Fibroblast of peridontal ligament (primary cell): Measurements from ENCODE around the gene CHST12.
"Not testable (repeated sequence)": the region's sequence is repeated elsewhere in the genome, so short reads cannot be mapped to it uniquely, and the experiment has no call there.

Source experiments
- DNase-seq: peaks from one replicate; pipeline ENCODE4 v3.0.0-alpha.2; 2010; ENCODE audit errors: extremely low read depth

Gene CHST12

DNA sequence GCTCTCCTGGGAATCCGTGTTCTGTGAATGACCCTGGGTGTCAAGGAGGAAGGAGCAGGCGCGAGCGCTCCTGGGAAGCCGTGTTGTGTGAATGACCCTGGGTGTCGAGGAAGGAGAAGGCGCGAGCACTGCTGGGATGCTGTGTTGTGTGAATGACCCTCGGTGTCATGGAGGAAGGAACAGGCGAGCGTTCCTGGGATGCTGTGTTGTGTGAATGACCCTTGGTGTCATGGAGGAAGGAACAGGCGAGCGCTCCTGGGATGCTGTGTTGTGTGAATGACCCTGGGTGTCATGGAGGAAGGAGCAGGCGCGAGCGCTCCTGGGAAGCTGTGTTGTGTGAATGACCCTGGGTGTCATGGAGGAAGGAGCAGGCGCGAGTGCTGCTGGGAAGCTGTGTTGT lies 25.3 kb upstream of the CHST12 start:
- DNase-seq, result not testable (repeated sequence)

- DNase-seq, result no peak
These were observed 24.2 kb upstream of the CHST12 start for GRCh38 chr7:2379161-2379560.

DNA sequence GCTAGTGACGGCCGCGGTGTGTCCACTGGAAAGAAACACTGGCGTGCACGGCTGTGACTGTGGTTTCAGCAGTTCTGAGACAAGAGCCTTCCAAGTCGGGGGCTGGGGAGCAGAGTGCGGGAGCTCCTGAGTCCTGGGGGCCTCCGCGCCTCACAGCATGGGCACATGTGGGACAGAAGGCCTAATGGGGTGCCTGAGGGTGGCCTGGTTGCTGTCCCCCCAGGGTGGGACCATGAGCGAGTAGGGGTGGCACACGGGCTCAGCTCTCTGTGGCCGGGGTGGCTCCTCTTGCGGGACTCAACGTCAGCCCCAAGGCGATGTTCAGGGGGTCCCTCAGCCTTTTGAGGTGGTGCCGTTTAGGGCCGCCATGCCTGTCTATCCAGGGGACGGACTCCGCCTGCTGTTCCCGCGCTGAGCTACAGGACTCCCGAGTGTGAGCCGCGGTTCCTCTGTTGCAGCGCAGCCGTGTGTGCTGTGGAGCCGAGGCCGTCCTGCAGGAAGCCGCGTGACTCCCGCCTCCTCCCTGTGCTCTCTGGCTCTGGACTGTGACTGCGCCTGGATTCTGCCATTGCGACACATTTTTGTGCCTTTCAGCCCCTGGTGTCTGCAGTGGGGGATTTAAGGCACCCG lies 23.5 kb upstream of the CHST12 start:
- DNase-seq, result no peak

DNA sequence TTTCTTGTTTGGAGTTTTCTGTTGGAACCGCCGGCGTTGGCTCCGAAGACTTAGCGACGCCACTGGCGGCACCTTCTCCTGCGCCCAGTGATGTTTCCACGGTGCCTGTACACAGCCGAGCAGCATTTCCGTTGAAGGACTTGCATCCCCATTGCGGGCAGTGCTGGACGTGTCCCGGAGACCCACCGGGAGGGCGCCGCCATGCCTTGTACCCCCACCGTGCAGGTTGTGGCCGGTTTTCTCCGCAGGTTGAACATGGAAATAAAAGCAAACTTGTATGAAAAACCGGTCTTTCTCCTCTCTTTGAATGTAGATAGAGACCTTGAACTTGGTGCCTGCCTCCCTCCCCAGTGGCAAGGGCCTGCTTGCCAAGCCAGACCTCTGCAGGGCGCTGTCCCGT lies 22.9 kb upstream of the CHST12 start:
- DNase-seq, result no peak

GRCh38 chr7:2381227-2381626 lies 22.2 kb upstream of the CHST12 start:
- no peak for DNase-seq

DNA sequence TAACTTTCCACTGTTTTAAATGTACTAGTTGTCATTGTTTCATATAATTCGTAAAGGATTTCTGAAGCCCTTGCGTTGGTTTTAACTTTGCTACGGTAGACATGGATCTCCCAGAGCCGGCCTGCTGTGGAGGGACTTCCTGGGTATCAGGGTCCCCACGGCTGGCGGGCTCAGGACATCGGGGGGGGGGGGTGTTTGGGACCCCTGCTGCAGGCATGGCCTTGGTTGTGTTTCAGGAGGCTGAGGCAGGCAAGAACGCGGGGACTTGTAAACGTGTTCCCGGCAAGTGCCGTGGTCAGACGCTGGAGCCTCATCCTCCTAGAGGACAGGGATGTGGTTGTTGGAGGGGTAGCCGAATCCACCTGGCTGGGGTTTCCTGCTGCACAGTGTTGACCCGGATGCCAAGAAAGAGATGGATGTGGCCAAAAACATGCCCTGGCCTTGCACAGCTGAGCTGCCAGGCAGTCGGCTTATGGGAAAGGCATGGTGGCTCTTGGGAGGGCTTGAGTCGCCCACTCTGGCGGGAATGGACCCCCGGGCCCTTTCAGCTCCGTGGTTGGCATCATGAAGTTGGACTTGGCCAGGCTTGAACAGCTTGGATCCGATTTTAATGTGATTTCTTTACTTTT lies 21.4 kb upstream of the CHST12 start:
- DNase-seq, result no peak

DNA sequence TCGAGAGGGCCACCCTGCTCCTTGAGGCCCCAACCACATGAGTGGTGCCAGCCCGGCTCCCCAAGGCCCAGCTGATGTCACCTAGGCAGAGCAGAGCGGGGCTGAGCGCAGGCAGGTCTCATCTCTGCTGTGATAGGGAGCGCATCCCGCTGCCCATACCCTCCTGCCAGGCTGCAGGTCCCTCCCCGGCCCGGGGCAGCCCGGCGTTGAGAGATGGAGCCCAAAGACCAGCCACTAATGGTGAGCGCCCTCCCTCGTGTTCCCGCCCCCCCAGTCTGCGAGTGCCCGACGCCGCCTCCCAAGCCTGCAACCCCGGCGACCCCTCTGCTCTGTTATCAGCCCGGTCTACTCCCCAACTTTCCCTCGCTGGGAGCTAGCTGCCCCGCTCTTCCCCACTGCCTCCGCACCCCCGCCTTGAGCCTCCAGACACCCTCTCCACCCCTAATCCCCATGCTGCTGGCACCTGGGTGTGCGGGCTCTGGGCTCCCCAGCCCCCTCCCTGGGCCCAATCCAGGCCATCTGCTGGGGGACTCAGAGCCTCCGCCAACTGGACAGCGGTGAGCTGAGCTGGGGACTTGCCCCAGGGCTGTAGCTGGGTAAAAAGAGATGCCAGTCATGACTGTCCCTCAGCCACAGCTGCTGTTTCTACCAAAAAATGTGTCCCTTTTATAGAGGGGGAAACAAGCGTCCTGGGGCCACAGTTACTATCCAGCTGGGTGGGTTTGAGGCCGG lies 19.7 kb upstream of the CHST12 start:
- no peak for DNase-seq

GRCh38 chr7:2384354-2385243 lies 18.8 kb upstream of the CHST12 start:
- no peak for DNase-seq

DNA sequence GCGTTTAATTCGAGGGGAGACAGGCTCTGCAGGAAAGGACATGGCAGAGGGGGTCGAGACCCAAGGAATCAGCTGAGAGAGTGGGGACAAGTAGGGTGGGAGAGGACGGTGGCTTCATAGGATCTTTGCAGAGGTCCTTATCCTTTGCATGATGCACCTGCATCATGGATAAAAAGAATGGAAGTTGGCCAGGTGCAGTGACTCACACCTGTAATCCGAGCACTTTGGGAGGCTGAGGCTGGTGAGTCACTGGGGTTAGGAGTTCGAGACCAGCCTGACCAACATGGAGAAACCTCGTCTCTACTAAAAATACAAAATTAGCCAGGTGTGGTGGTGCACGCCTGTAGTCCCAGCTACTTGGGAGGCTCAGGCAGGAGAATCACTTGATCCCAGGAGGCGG lies 17.3 kb upstream of the CHST12 start:
- DNase-seq, result not testable (repeated sequence)

GRCh38 chr7:2386964-2387669 lies 16.3 kb upstream of the CHST12 start:
- DNase-seq, result no peak

- DNase-seq, result no peak
These were observed 15.3 kb upstream of the CHST12 start for GRCh38 chr7:2387897-2388636.

DNA sequence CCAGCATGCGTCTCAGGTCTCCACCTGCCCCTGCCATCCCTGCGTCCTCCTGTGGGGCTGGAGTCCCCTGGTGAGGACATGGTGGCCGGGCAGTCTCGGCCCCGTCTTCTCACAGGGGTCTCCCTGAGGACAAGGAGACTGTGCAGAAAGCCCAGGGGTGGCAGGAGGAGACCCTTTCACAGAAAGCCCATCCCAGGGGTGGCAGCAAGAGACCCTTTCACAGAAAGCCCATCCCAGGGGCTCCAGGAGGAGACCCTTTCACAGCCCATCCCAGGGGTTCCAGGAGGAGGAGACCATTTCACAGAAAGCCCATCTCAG lies 14.8 kb upstream of the CHST12 start:
- DNase-seq, result no peak

- not testable (repeated sequence) for DNase-seq
These were observed 13.2 kb upstream of the CHST12 start for GRCh38 chr7:2390020-2390816.

DNA sequence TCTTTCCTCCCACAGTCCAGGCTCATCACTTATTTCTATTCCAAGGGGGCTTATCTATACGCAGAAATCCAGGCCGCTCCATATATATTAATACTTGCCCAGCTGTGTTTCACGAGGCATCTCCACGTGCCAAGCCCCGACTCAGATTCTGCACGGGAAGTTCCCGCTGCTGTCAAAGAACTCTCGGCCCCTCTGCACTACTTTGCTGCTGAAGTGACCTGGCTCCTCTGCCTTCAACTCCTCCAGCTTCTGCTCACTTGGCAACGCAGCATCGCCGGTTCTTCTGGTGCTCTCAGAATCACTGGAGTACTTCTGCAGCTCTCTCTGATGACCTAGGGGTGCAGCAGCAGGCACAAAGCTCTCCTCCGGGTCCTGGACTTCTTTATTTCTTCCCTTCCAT lies 9.7 kb upstream of the CHST12 start:
- no peak for DNase-seq

DNA sequence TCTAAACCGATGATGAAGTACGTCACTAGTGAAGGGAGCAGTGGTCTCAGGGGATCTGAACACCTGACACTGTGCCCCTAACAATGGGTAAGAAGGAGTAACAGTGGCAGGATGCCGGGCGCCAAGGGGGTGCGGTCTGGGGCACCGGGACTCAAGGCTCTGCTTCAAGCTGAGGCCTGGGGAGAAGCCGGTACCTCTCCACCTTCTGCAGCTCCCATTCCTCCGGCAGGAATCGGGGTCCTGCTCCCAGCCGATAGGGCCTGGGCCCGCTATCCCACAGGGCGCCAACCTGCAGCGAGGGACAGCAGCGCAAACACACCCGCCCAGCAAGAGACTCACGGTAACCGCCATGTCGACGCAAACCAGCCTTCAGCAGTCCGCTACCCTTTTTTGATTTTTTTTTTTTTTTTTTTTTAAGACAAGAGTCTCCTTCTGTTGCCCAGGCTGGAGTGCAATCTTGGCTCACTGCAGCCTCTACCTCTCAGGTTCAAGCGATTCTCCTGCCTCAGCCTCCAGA lies 8.8 kb upstream of the CHST12 start:
- DNase-seq, result no peak

DNA sequence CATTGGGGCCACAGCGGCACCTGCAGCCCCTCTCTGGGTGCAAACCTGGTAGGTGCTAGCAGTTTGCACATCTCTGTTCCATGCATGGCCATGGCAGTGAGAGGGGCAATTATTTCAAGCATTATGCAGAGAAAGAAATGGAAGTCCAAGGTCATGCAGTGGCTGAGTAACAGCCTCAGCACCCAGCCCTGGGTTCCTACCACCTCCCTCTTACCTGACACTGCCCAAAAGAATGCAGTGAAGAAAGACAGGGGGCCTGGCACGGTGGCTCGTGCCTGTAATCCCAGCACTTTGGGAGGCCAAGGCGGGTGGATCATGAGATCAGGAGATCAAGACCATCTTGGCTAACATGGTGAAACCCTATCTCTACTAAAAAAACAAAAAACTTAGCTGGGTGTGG lies 4.9 kb upstream of the CHST12 start:
- no peak for DNase-seq

DNA sequence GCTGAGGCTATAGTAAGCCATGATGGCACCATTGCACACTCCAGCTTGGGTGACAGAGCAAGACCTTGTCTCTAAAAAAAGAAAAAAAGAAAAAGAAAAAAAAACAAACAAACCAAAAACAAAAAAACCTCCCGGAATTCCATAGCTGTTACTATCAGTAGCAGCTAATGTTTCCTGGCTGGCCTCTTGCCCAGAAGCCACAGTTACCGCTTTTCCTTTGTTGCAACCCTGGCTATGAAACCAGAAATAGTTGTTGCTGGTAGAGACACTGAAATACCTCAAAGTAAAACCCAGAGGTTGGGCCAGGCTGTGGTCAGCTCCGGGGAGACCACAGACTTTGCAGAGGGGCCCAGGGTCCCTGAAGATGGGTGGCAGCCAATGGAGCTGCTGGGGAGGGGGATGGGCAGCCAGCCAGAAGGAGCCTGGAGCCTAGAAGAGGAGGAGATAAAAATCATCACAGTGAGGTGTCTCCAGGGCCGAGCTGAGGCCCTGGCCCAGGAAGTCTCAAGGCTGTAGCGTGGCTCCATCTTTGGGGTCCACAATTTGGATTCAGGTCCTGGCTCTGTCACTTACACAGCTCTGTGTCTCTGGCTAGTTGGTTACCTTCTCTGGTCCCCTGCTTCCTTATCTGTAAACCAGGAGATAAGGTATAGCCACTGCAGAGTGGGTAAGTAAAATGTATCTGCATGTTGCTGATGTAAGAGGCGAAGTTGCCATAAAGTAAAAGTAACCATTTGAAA lies 3.4 kb upstream of the CHST12 start:
- DNase-seq, result peak; percentile 98

DNA sequence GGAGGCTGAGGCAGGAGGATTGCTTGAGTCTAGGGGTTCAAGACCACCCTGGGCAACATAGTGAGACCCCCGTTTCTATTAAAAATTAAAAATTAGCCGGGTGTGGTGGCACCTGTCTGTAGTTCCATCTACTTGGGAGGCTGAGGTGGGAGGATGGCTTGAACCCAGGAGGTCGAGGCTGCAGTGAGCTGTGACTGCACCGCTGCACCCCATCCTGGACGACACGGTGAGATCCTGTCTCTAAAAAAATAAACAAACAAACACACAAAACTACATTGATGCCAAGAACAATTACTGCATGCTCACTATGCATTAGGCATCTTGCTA lies 761 bp upstream of the CHST12 start:
- DNase-seq, result no peak
